Astrocyte (in vitro differentiated cells and primary cell): ENCODE data around the gene TENM4.

Experiments used
- EZH2 ChIP-seq: IDR thresholded peaks from 2 replicates; pipeline ENCODE4 v1.6.1; 2012; ENCODE audit warnings: mild to moderate bottlenecking, low read length, inconsistent platforms; ENCODE audit not compliant: insufficient read depth
- TF ChIP-seq, protein P1 (sequence below): IDR thresholded peaks from 2 replicates; pipeline ENCODE4 v1.5.1; 2011; ENCODE audit warnings: low read depth, mild to moderate bottlenecking, inconsistent platforms, low read length, moderate library complexity; ENCODE audit not compliant: insufficient read depth

DNA sequence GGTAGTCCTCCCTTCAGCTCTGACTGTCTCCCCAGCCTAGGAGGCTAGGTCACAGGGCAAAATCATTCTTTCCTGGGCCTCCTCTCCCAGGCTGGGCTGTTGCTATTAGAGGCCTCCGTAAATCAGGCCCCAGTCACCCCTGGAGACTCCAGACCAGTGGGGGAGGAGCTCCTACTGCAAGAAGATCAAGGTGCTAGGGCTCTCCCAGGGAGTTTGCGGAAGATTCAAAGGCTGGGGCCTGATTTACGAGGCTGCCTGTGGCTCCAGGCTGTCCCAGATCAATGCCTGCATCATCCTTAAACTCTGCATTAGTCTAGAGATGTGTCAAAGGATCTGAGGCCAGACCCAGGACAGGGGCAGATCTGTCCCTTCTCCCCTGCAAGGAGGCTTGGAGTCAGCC, 346.2 kb downstream of the TENM4 start:
- TF ChIP-seq, protein P1, sequence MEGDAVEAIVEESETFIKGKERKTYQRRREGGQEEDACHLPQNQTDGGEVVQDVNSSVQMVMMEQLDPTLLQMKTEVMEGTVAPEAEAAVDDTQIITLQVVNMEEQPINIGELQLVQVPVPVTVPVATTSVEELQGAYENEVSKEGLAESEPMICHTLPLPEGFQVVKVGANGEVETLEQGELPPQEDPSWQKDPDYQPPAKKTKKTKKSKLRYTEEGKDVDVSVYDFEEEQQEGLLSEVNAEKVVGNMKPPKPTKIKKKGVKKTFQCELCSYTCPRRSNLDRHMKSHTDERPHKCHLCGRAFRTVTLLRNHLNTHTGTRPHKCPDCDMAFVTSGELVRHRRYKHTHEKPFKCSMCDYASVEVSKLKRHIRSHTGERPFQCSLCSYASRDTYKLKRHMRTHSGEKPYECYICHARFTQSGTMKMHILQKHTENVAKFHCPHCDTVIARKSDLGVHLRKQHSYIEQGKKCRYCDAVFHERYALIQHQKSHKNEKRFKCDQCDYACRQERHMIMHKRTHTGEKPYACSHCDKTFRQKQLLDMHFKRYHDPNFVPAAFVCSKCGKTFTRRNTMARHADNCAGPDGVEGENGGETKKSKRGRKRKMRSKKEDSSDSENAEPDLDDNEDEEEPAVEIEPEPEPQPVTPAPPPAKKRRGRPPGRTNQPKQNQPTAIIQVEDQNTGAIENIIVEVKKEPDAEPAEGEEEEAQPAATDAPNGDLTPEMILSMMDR, result no peak
- TF ChIP-seq EZH2, result no peak
